Suppressor macrophage treated with lipopolysaccharide for 4 hours (primary cell): ENCODE measurements around the gene RMC1.
"Not testable (repeated sequence)": the region's sequence is repeated elsewhere in the genome, so short reads cannot be mapped to it uniquely, and the experiment has no call there.

Source experiments
- DNase-seq: peaks from one replicate; pipeline ENCODE4 v3.0.0-alpha.2; 2020

The RMC1 gene

DNA sequence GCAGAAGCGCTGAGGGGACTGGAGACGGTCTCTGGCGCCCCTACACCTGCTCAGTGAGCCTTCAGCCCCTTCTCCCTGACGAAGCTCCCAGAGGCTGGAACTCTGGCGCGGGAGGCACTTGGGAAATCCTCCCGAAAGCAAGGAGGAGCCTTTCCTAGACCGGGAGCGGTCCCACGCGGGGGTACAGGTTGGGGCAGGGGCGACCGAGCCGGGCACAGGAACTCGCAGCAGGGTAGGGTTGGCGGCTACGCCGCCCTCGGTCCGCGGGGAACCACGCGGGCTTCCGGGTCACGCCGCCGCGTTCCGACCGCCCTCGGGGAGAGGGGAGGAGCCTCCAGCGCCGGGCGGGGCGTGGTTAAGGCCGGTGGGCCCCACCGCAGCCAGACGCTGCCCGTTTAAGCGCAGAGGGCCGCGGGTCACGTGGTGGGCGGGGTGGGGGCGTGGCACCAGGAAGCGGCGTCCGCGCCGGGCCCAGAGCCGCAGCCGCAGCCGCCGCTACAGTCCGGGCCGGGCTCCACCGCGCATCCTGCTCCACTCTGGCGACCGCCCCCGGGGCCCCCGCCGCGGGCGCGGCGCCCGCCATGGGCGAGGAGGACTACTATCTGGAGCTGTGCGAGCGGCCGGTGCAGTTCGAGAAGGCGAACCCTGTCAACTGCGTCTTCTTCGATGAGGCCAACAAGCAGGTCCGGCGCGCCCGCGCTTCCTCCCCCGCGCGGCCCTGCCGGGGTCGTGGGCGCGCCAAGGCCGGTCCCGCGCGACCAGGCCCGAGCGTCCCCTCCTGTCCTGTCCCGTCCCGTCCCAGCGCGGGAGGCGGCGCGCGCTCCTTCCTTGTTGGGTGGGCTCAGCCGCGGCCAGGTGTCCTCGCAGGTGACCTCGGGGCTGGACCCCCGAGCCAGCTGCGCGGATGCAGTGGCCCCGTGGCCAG, at the start of gene RMC1:
Gene RMC1 (plus strand): TSS at position 474 of the 925 bp plus-strand sequence. CDS start 108 bp downstream, at position 582.
- peak; percentile 99 for DNase-seq

GRCh38 chr18:23453680-23454058, 49.6 kb upstream of the RMC1 start:
- peak; percentile 55 for DNase-seq

DNA sequence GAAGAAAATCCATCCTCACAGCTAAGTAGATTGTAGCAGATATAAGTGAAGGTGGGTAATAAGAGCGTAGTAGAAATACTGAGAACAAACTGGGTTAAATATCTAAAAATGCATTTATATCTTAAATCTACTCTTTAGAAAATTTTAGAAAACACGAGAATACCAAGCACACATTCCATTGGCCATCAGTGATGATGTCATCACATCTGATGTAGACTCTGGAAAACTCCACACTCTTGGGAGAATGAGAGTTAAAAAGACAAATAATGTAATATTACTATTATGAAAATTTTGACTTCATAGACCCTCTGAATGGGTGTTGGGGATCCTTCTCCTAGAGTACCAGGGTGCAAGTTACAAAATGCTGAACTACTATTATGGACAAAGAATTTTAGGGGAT, 46.5 kb upstream of the RMC1 start:
- DNase-seq, result no peak

GRCh38 chr18:23458830-23459529, 44.3 kb upstream of the RMC1 start:
- peak; percentile 45 for DNase-seq

- no peak for DNase-seq
These were observed 43.8 kb upstream of the RMC1 start for GRCh38 chr18:23459530-23459921.

- no peak for DNase-seq
These were observed 42.7 kb upstream of the RMC1 start for GRCh38 chr18:23460285-23461273.

DNA sequence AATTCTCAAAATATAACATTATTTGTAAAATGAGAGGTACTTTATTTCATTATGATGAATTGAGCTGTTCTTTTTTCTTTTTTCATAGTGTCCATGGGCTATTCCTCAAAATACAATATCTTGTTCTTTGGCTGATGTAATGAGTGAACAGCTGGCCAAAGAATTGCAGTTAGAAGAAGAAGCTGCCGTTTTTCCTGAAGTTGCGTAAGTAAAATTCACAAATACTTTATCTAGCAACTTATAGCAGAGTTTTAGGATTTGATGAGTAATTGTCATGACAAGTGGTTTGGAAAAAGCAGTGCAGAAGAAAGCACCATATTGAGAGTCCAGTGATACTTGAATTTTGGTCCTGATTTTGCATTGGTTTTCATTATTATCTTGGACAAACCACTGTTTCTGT, 40.4 kb upstream of the RMC1 start:
- peak; percentile 50 for DNase-seq

DNA sequence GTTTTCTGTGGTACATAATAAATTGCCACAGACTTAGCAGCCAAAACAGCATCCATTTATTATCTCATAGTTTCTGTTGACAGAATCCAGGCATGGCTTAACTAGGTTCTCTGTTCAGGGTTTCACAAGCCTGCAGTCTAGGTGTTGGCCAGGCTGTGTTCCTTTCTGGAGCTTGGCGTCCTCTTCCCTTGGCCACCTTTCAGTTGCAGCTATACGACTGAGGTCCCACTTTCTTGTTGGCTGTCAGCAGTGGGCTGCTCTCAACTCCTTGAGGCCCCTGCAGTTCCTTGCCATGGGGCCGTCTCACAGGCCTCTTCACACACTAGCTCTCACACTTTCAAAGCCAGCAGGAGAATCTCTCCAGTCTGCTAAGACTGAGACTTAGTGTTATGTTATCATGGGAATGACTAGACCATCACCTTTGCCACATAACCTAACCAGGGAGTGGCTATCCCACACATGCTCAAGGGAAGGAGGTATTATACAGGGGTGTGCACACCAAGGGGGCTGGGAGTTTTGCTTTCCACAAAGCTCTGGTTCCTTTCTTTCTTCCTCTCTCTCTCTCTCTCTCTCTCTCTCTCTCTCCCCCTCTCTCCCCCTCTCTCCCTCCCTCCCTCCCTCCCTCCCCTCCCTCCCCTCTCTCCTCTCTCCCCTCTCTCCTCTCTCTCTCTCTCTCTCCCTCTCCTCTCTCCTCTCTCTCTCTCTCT, 34.4 kb upstream of the RMC1 start:
- no peak for DNase-seq

DNA sequence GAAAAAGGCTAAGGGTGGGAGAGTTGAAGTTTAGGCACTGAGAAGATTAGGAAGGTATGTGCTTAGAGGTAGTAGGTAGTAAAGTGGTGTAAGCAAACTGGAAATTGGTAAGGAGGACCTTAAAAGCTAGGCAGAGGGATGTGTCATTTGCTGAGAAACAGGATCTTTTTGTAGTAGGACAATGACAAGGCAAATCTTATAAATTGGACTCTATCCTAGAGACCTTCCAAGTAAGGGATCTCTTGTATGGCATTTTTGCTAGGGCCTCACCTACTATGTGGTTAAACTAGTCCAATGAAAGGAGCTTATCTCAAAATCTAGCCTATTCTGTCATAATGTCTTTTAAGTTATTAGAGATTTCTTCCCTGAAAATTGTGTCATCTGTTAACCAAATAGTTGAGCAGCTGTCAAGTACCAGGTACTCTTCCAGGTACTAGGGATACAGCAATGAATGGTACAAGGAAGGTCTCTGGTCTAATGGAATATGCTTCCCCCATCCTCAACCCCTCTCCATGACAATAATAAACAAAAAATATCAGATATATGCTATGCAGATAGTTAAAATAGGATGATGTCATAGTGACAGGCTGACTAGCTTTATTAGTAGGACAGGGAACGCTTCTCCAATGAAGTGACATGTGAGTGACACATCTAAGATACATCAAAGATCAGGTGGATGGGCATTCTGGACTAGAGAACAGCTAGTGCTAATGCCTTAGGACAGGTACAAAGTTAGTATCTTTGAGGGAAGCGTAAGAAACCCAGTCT, 32.5 kb upstream of the RMC1 start:
- no peak for DNase-seq

- DNase-seq, result no peak
These were observed 31.8 kb upstream of the RMC1 start for GRCh38 chr18:23471486-23471885.

GRCh38 chr18:23479829-23480505, 23.3 kb upstream of the RMC1 start:
- peak; percentile 66 for DNase-seq

- DNase-seq, result no peak
These were observed 18.6 kb upstream of the RMC1 start for GRCh38 chr18:23484561-23485182.

GRCh38 chr18:23485386-23485785, 17.9 kb upstream of the RMC1 start:
- DNase-seq, result no peak

GRCh38 chr18:23487738-23488570, 15.4 kb upstream of the RMC1 start:
- DNase-seq, result peak; percentile 53

- not testable (repeated sequence) for DNase-seq
These were observed 13.7 kb upstream of the RMC1 start for GRCh38 chr18:23489586-23489985.

DNA sequence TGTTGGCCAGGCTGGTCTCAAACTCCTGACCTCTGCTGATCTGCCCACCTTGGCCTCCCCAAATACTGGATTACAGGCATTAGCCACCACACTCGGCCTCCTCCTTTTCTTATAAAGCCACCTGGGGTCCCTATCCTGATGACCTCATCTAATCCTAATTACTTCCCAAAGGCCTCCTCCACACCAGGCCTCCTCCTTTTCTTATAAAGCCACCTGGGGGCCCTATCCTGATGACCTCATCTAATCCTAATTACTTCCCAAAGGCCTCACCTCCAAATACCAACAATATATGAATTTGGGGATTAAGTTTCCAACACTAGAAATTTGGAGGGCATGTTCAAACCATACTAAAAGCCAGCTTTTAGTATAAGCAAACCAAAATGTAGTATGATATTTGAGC, 9.7 kb upstream of the RMC1 start:
- no peak for DNase-seq

- no peak for DNase-seq
These were observed 8.3 kb upstream of the RMC1 start for GRCh38 chr18:23494992-23495391.

DNA sequence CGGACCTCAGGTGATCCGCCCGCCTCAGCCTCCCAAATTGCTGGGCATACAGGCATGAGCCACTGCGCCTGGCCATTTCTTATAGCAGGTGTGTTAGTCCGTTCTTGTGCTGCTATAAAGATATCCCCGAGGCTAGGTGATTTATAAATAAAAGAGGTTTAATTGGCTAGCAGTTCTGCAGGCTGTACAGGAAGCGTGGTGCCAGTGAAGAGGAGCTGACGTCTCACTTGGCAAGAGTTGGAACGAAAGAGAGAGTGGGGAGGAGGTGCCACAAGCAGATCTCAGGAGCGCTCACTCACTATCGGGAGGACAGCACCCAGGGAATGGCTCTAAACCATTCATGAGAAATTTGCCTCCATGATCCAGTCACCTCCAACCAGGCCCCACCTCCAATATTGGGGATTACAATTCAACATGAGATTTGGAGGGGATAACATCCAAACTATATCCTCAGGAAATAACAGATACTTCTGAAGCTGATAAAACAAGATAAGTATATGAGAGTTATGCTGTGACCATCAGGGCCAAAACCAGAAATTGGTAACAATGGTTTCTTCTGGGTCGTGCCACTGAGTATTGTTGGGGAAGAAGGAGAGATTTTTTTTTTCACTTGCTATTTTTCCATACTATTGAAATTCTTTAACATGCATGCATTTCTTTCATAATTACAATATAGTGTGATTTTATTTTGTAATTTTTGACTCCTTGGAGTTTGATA, 7.4 kb upstream of the RMC1 start:
- DNase-seq, result no peak

- DNase-seq, result peak; percentile 34
These were observed 5.2 kb upstream of the RMC1 start for GRCh38 chr18:23498117-23498516.
